ENCODE results near the gene ADCK2. TPM values are rescaled to one million over a fixed set of nuclear protein-coding genes. Genes with fewer than 3 reads are reported as not detected.

Gene ADCK2
- total RNA-seq, 1 donor from 2014 or later, result 40.9 TPM

DNA sequence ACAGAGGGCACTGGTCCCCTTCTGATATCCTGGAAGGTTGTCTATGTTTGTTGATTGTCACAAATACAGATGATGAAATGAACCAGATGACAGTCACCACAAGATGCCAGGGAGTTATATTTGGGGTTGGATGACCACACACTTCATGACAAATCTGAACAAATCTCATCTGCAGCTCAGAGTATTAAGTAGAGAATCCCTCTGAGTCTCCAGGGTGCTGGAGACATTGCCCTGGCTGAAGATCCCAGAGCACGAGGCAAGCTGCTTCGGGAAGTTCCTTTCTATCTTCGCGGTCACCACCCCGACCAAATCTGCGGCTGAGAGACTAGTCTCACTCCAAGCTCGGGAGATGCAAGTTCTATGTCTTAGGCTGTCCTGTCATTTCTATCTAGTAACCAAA, 41.1 kb upstream of the ADCK2 start:
- H3K27me3 ChIP-seq (ENCODE audit: control insufficient read depth, insufficient read depth, low read length), result no peaks in the 10 kb centered on the region
- TF ChIP-seq, protein P1, sequence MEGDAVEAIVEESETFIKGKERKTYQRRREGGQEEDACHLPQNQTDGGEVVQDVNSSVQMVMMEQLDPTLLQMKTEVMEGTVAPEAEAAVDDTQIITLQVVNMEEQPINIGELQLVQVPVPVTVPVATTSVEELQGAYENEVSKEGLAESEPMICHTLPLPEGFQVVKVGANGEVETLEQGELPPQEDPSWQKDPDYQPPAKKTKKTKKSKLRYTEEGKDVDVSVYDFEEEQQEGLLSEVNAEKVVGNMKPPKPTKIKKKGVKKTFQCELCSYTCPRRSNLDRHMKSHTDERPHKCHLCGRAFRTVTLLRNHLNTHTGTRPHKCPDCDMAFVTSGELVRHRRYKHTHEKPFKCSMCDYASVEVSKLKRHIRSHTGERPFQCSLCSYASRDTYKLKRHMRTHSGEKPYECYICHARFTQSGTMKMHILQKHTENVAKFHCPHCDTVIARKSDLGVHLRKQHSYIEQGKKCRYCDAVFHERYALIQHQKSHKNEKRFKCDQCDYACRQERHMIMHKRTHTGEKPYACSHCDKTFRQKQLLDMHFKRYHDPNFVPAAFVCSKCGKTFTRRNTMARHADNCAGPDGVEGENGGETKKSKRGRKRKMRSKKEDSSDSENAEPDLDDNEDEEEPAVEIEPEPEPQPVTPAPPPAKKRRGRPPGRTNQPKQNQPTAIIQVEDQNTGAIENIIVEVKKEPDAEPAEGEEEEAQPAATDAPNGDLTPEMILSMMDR (IDR thresholded peaks at IDR 0.05; ENCODE audit: insufficient read depth, low read length, poor library complexity, severe bottlenecking), result no peak
- H3K36me3 ChIP-seq (ENCODE audit: control insufficient read depth, insufficient read depth, low read length), result no peaks in the 10 kb centered on the region
- H3K4me3 ChIP-seq (ENCODE audit: low read depth, low read length), result no peak overlapping the region
- DNase-seq (ENCODE audit: low read depth), result no peak

DNA sequence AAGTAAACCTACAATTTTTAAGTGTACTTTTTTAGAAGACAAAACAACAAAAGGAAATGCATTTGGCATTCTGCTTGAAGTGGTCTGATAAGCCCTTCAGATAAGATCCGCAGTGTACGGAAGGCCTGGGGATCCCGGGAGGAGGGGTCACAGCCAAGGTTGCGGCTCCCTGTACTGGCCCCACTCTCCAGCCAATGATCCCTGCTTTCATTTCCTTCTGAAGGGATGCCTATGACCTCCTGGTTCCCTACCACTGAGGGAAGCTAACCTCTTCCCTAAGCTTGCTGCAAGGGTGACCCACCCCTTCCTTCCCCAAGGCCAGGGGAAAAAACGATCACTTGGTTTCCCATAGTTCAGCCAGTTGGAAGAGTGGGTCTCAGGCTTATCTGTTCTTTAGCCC, 37.4 kb upstream of the ADCK2 start:
- Histone ChIP-seq H3K27me3 (ENCODE audit: control insufficient read depth, insufficient read depth, low read length) (peaks cover 2% of the 10 kb centered on the region), H3K36me3 (ENCODE audit: control insufficient read depth, insufficient read depth, low read length) (no peaks in the 10 kb centered on the region), H3K4me3 (ENCODE audit: low read depth, low read length) (no peak overlapping the region)
- DNase-seq (ENCODE audit: low read depth), result no peak
- TF ChIP-seq, protein P1 (IDR thresholded peaks at IDR 0.05; ENCODE audit: insufficient read depth, low read length, poor library complexity, severe bottlenecking), result no peak

DNA sequence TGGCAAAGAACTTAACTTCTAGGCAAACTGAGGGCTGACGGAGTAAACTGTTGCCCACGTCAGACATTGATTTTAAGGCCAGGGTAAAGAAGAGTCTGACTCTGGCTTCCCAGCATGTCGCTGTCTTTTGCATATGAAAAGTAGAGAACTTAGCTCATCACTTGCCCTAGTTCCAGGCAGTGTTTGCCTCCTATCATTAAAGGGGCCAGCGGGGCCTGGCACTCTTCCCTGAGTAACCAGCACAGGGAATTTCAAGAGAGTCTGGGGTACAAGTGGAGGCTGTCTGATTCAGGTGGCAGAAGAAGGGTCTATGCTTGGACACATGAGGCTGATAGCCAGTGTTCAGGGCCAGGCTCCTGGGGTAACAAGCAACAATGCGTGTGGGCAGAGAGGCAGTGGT, 36.9 kb upstream of the ADCK2 start:
- Histone ChIP-seq H3K27me3 (ENCODE audit: control insufficient read depth, insufficient read depth, low read length) (peaks cover 2% of the 10 kb centered on the region), H3K4me3 (ENCODE audit: low read depth, low read length) (no peak overlapping the region), H3K36me3 (ENCODE audit: control insufficient read depth, insufficient read depth, low read length) (no peaks in the 10 kb centered on the region)
- TF ChIP-seq, protein P1 (IDR thresholded peaks at IDR 0.05; ENCODE audit: insufficient read depth, low read length, poor library complexity, severe bottlenecking), result no peak
- DNase-seq (ENCODE audit: low read depth), result no peak

DNA sequence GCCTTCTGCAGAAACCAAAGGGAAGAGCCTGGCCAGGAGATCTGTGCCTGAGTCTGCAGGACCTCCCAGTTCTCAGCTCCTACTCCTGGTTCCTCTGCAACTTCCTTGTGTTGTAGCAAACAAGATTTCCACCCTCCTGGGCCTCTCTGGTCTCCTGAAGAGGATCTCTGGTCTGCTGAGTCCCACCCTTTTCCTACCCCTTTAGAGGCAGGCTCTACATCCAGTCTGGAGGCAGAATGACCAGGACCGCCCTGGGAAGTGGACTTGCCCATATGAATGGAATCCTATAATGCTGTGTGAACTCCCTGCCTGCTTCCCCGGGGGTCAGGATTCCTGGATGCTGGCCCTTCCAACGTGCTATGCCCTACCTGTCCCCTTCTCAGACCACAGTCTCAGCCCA, 35.3 kb upstream of the ADCK2 start:
- TF ChIP-seq, protein P1 (IDR thresholded peaks at IDR 0.05; ENCODE audit: insufficient read depth, low read length, poor library complexity, severe bottlenecking), result no peak
- DNase-seq (ENCODE audit: low read depth), result no peak
- H3K27me3 ChIP-seq (ENCODE audit: control insufficient read depth, insufficient read depth, low read length), result peaks cover 2% of the 10 kb centered on the region
- H3K4me3 ChIP-seq (ENCODE audit: low read depth, low read length), result no peak overlapping the region
- no peaks in the 10 kb centered on the region for H3K36me3 ChIP-seq (ENCODE audit: control insufficient read depth, insufficient read depth, low read length)

DNA sequence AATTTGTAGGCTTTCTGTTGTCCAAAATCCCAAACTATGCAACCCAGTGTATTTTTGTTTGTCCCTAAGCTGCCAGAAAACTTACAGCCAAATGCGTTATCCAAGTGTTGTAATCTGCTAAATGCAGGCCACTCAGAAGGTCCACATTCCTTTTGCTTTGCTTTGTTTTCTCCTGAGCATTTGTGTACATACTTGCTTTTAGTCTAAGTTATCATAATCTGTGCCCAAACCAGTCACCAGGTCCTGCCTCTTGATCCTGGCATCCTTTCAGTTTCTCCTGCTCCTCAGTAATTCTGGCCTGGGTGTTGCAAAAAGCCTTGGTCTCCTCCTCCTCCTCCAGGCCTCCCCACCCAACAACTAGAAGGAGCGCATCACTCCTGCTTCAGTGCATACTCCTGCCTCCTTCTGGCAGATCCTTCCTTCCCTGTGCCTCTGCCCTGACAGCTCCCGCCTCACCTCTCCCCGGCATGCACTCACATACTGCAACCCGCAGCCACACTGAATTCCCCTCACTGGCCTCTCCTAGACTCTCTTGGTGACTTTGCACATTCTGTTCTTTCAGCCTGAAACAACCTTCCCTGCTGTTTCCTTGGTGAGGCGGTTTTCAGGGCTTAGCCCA, 34.5 kb upstream of the ADCK2 start:
- Histone ChIP-seq H3K4me3 (ENCODE audit: low read depth, low read length) (no peak overlapping the region), H3K27me3 (ENCODE audit: control insufficient read depth, insufficient read depth, low read length) (peaks cover 2% of the 10 kb centered on the region), H3K36me3 (ENCODE audit: control insufficient read depth, insufficient read depth, low read length) (no peaks in the 10 kb centered on the region)
- DNase-seq (ENCODE audit: low read depth), result no peak
- TF ChIP-seq, protein P1 (IDR thresholded peaks at IDR 0.05; ENCODE audit: insufficient read depth, low read length, poor library complexity, severe bottlenecking), result peak; percentile 26

Measured in kidney epithelial cell (primary cell).